Endothelial cell (in vitro differentiated cells): ENCODE results near the gene OTOG. TPM values are rescaled to one million over a fixed set of nuclear protein-coding genes. Genes with fewer than 3 reads are reported as not detected.

Experiments used
- DNase-seq: peaks from one replicate; pipeline ENCODE4 v3.0.0; 2021; ENCODE audit warnings: low spot score
- H3K27ac Mint-ChIP-seq: one replicate; pipeline ENCODE4 v1.8.0; 2021; ENCODE audit warnings: mixed read lengths, inconsistent platforms; ENCODE audit not compliant: unreplicated experiment
- H3K27me3 Mint-ChIP-seq: one replicate; pipeline ENCODE4 v1.8.0; 2021; ENCODE audit warnings: mild to moderate bottlenecking, moderate library complexity, mixed read lengths, inconsistent platforms; ENCODE audit not compliant: unreplicated experiment
- H3K36me3 Mint-ChIP-seq: one replicate; pipeline ENCODE4 v1.8.0; 2021; ENCODE audit warnings: mild to moderate bottlenecking, low read depth, mixed read lengths, inconsistent platforms; ENCODE audit not compliant: unreplicated experiment
- H3K4me1 Mint-ChIP-seq: one replicate; pipeline ENCODE4 v1.8.0; 2021; ENCODE audit warnings: mild to moderate bottlenecking, mixed read lengths, inconsistent platforms; ENCODE audit not compliant: unreplicated experiment
- H3K4me3 Mint-ChIP-seq: one replicate; pipeline ENCODE4 v1.8.0; 2021; ENCODE audit warnings: mild to moderate bottlenecking, mixed read lengths, inconsistent platforms; ENCODE audit not compliant: unreplicated experiment
- H3K9me3 Mint-ChIP-seq: one replicate; pipeline ENCODE4 v1.8.0; 2021; ENCODE audit warnings: mixed read lengths, inconsistent platforms; ENCODE audit not compliant: unreplicated experiment
- total RNA-seq: library from RNA; stranded (reverse); fragmentation: NEBNext Ultra II Directional; extraction: Animal tissue kit (Norgen Biotek cat#: 25700); gene quantifications from one replicate; pipeline ENCODE4 v1.2.1, GENCODE V29; 2021; ENCODE audit not compliant: unreplicated experiment
- TF ChIP-seq, protein P1 (sequence below): fragments of 200-600 bp; sonication (generic); IDR thresholded peaks from one replicate; pipeline ENCODE4 v1.5.0; 2021; ENCODE audit warnings: antibody characterized with exemption; ENCODE audit not compliant: unreplicated experiment

The OTOG gene
- total RNA-seq, 1 donor from 2014 or later, result 0.13 TPM

GRCh38 chr11:17579451-17579850 lies 32.4 kb downstream of the OTOG start:
- H3K27me3 Mint-ChIP-seq, result peaks cover 2% of the 10 kb centered on the region
- no peaks in the 10 kb centered on the region for H3K36me3 Mint-ChIP-seq
- TF ChIP-seq, protein P1, sequence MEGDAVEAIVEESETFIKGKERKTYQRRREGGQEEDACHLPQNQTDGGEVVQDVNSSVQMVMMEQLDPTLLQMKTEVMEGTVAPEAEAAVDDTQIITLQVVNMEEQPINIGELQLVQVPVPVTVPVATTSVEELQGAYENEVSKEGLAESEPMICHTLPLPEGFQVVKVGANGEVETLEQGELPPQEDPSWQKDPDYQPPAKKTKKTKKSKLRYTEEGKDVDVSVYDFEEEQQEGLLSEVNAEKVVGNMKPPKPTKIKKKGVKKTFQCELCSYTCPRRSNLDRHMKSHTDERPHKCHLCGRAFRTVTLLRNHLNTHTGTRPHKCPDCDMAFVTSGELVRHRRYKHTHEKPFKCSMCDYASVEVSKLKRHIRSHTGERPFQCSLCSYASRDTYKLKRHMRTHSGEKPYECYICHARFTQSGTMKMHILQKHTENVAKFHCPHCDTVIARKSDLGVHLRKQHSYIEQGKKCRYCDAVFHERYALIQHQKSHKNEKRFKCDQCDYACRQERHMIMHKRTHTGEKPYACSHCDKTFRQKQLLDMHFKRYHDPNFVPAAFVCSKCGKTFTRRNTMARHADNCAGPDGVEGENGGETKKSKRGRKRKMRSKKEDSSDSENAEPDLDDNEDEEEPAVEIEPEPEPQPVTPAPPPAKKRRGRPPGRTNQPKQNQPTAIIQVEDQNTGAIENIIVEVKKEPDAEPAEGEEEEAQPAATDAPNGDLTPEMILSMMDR, result no peak
- H3K27ac Mint-ChIP-seq, result no peak overlapping the region
- no peaks in the 10 kb centered on the region for H3K9me3 Mint-ChIP-seq
- H3K4me1 Mint-ChIP-seq, result no peaks in the 10 kb centered on the region
- H3K4me3 Mint-ChIP-seq, result no peak overlapping the region
- no peak for DNase-seq

GRCh38 chr11:17580271-17580670 lies 33.2 kb downstream of the OTOG start:
- H3K9me3 Mint-ChIP-seq, result no peaks in the 10 kb centered on the region
- no peaks in the 10 kb centered on the region for H3K36me3 Mint-ChIP-seq
- no peak overlapping the region for H3K27ac Mint-ChIP-seq
- DNase-seq, result no peak
- no peaks in the 10 kb centered on the region for H3K4me1 Mint-ChIP-seq
- H3K4me3 Mint-ChIP-seq, result no peak overlapping the region
- peaks cover 2% of the 10 kb centered on the region for H3K27me3 Mint-ChIP-seq
- TF ChIP-seq, protein P1, result no peak

- Mint-ChIP-seq H3K27me3 (peaks cover 2% of the 10 kb centered on the region), H3K9me3 (no peaks in the 10 kb centered on the region), H3K27ac (no peak overlapping the region), H3K4me1 (no peaks in the 10 kb centered on the region), H3K36me3 (no peaks in the 10 kb centered on the region), H3K4me3 (no peak overlapping the region)
- TF ChIP-seq, protein P1, result no peak
- DNase-seq, result no peak
Measured at GRCh38 chr11:17581036-17581731, 34.1 kb downstream of the OTOG start.

DNA sequence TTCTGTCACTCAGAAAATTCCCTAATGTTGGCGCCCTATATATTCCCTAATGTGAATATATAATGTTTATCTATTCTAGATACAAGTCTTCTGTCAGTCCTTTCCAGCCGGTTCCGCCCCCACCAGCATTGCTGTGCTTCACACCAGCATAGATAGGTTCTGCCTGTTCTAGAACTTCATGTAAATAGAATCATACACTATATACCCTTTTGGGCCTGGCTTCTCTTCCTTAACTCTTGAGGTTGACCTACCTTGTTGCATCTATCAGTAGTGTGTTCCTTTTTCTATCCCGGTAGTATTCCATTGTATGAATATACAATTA lies 34.6 kb downstream of the OTOG start:
- Mint-ChIP-seq H3K36me3 (no peaks in the 10 kb centered on the region), H3K4me3 (no peak overlapping the region), H3K27me3 (peaks cover 2% of the 10 kb centered on the region), H3K27ac (no peak overlapping the region), H3K9me3 (no peaks in the 10 kb centered on the region), H3K4me1 (no peaks in the 10 kb centered on the region)
- DNase-seq, result no peak
- TF ChIP-seq, protein P1, result no peak

GRCh38 chr11:17585911-17586695 lies 39.0 kb downstream of the OTOG start:
- Mint-ChIP-seq H3K9me3 (no peaks in the 10 kb centered on the region), H3K27me3 (no peaks in the 10 kb centered on the region), H3K4me3 (no peak overlapping the region), H3K27ac (no peak overlapping the region), H3K36me3 (no peaks in the 10 kb centered on the region), H3K4me1 (no peaks in the 10 kb centered on the region)
- DNase-seq, result no peak
- TF ChIP-seq, protein P1, result no peak
